Karpas-422 (cell line): ENCODE measurements around the gene HELZ2. TPM values are rescaled to one million over a fixed set of nuclear protein-coding genes. Genes with fewer than 3 reads are reported as not detected.
"Not testable (repeated sequence)": the region's sequence is repeated elsewhere in the genome, so short reads cannot be mapped to it uniquely, and the experiment has no call there.

ENCODE experiments used
- DNase-seq: peaks from one replicate; pipeline ENCODE4 v3.0.0-alpha.2; 2015
- H2AFZ ChIP-seq: fragments of 200-600 bp; sonication (generic); 2 replicates; pipeline ENCODE4 v1.6.1; 2014; ENCODE audit warnings: antibody characterized with exemption, low read length, mixed read lengths
- H3K27ac ChIP-seq: fragments of 200-600 bp; sonication (generic); 2 replicates; pipeline ENCODE4 v1.5.1; 2014; ENCODE audit warnings: mild to moderate bottlenecking, low read length, moderate library complexity
- H3K27me3 ChIP-seq: fragments of 200-600 bp; sonication (generic); 2 replicates; pipeline ENCODE4 v1.6.1; 2014; ENCODE audit warnings: low read length, mixed read lengths
- H3K36me3 ChIP-seq: fragments of 200-600 bp; sonication (generic); 2 replicates; pipeline ENCODE4 v1.6.1; 2014; ENCODE audit warnings: low read length, mixed read lengths; ENCODE audit not compliant: insufficient read depth
- H3K4me1 ChIP-seq: fragments of 200-600 bp; sonication (generic); 2 replicates; pipeline ENCODE4 v1.6.1; 2014; ENCODE audit warnings: mild to moderate bottlenecking, low read length, mixed read lengths
- H3K4me2 ChIP-seq: fragments of 200-600 bp; sonication (generic); 2 replicates; pipeline ENCODE4 v1.6.1; 2014; ENCODE audit warnings: low read length, low read depth, mild to moderate bottlenecking; ENCODE audit not compliant: poor library complexity, severe bottlenecking
- H3K4me3 ChIP-seq: fragments of 200-600 bp; sonication (generic); 2 replicates; pipeline ENCODE4 v1.5.1; 2014; ENCODE audit warnings: mild to moderate bottlenecking, antibody characterized with exemption, low read length, mixed read lengths
- H3K79me2 ChIP-seq: fragments of 200-600 bp; sonication (generic); 2 replicates; pipeline ENCODE4 v1.6.1; 2014; ENCODE audit warnings: mild to moderate bottlenecking, low read length, mixed read lengths
- H3K9ac ChIP-seq: fragments of 200-600 bp; sonication (generic); 2 replicates; pipeline ENCODE4 v1.6.0; 2014; ENCODE audit warnings: low read length
- H3K9me2 ChIP-seq: fragments of 200-600 bp; sonication (generic), shearing (Covaris generic); replicated peaks from 2 replicates; pipeline ENCODE4 v1.6.0; 2014; ENCODE audit warnings: mild to moderate bottlenecking, low read length, moderate library complexity; ENCODE audit not compliant: insufficient read depth
- H3K9me3 ChIP-seq: fragments of 300-700, 200-600 bp; sonication (generic); 2 replicates; pipeline ENCODE4 v1.6.1; 2014; ENCODE audit warnings: low read length, mixed read lengths
- H4K20me1 ChIP-seq: fragments of 200-600 bp; sonication (generic); 2 replicates; pipeline ENCODE4 v1.6.1; 2014; ENCODE audit warnings: mild to moderate bottlenecking, antibody characterized with exemption, low read length, low read depth; ENCODE audit not compliant: insufficient read depth
- total RNA-seq: library from RNA; depleted of rRNA; stranded (reverse); fragments of >200 nt; shearing (Covaris generic); gene quantifications from 2 replicates; pipeline ENCODE4 v1.2.3, GENCODE V29; 2014; ENCODE audit warnings: low replicate concordance

The HELZ2 gene
- total RNA-seq, 1 experiment from 2014 or later = 15.8 TPM

- H3K9ac ChIP-seq = no peak overlapping the region
- no peaks in the 10 kb centered on the region for H3K4me1 ChIP-seq
- H3K27me3 ChIP-seq = no peaks in the 10 kb centered on the region
- H4K20me1 ChIP-seq = 0 out of 2 replicates have a peak, but pooled peaks cover 3% of the 10 kb centered on the region
- H2AFZ ChIP-seq = no peak overlapping the region
- no peak overlapping the region for H3K4me2 ChIP-seq
- DNase-seq = no peak
- no peak overlapping the region for H3K4me3 ChIP-seq
- H3K9me2 ChIP-seq = no peaks in the 10 kb centered on the region
- H3K9me3 ChIP-seq = no peaks in the 10 kb centered on the region
- no peak overlapping the region for H3K27ac ChIP-seq
- H3K36me3 ChIP-seq = peaks cover 4% of the 10 kb centered on the region; the same call in 1 of the 2 replicates
- peaks cover 60% of the 10 kb centered on the region for H3K79me2 ChIP-seq
Measured at GRCh38 chr20:63617092-63617875, 43.2 kb upstream of the HELZ2 start.

GRCh38 chr20:63613863-63614594 is 40.0 kb upstream of the HELZ2 start:
- H3K4me3 ChIP-seq, DNase-seq, H2AFZ ChIP-seq, H3K4me2 ChIP-seq, H3K4me1 ChIP-seq, H3K9me2 ChIP-seq, H3K9ac ChIP-seq, H3K27me3 ChIP-seq, H3K9me3 ChIP-seq, H4K20me1 ChIP-seq, H3K36me3 ChIP-seq, H3K27ac ChIP-seq: not testable (repeated sequence)
- H3K79me2 ChIP-seq = peaks cover 39% of the 10 kb centered on the region

GRCh38 chr20:63612276-63612931 is 38.4 kb upstream of the HELZ2 start:
- Histone ChIP-seq H3K79me2 (peaks cover 30% of the 10 kb centered on the region; the same call in 1 of the 2 replicates), H3K4me3 (no peak overlapping the region), H3K9ac (no peak overlapping the region), H3K27ac (no peak overlapping the region), H3K9me2 (no peaks in the 10 kb centered on the region), H3K36me3 (peaks cover 10% of the 10 kb centered on the region), H3K4me1 (no peaks in the 10 kb centered on the region), H3K27me3 (no peaks in the 10 kb centered on the region), H2AFZ (no peak overlapping the region), H4K20me1 (no peaks in the 10 kb centered on the region), H3K4me2 (no peak overlapping the region), H3K9me3 (peaks cover 4% of the 10 kb centered on the region; the same call in 1 of the 2 replicates)
- no peak for DNase-seq

GRCh38 chr20:63611646-63612045 is 37.6 kb upstream of the HELZ2 start:
- Histone ChIP-seq H3K27ac (no peak overlapping the region), H3K9me2 (no peaks in the 10 kb centered on the region), H3K9ac (no peak overlapping the region), H3K79me2 (peaks cover 35% of the 10 kb centered on the region), H2AFZ (no peak overlapping the region), H3K4me2 (no peak overlapping the region), H3K4me3 (no peak overlapping the region), H3K27me3 (no peaks in the 10 kb centered on the region), H3K4me1 (no peaks in the 10 kb centered on the region), H4K20me1 (no peaks in the 10 kb centered on the region), H3K36me3 (peaks cover 10% of the 10 kb centered on the region), H3K9me3 (peaks cover 4% of the 10 kb centered on the region; the same call in 1 of the 2 replicates)
- DNase-seq = no peak

GRCh38 chr20:63610581-63611435 is 36.8 kb upstream of the HELZ2 start:
- H3K9me2 ChIP-seq = no peaks in the 10 kb centered on the region
- H4K20me1 ChIP-seq = no peaks in the 10 kb centered on the region
- H3K27ac ChIP-seq = no peak overlapping the region
- H2AFZ ChIP-seq = no peak overlapping the region
- H3K36me3 ChIP-seq = peaks cover 10% of the 10 kb centered on the region
- peaks cover 40% of the 10 kb centered on the region for H3K79me2 ChIP-seq
- DNase-seq = no peak
- no peak overlapping the region for H3K4me2 ChIP-seq
- H3K4me3 ChIP-seq = no peak overlapping the region
- H3K9ac ChIP-seq = no peak overlapping the region
- no peaks in the 10 kb centered on the region for H3K4me1 ChIP-seq
- H3K9me3 ChIP-seq = peaks cover 4% of the 10 kb centered on the region; the same call in 1 of the 2 replicates
- no peaks in the 10 kb centered on the region for H3K27me3 ChIP-seq

- Histone ChIP-seq H4K20me1 (no peaks in the 10 kb centered on the region), H3K4me1 (peaks cover 10% of the 10 kb centered on the region), H3K27ac (no peak overlapping the region), H3K9me2 (no peaks in the 10 kb centered on the region), H3K79me2 (peaks cover 17% of the 10 kb centered on the region), H3K9ac (no peak overlapping the region), H2AFZ (no peak overlapping the region), H3K4me3 (no peak overlapping the region), H3K9me3 (peaks cover 3% of the 10 kb centered on the region; the same call in 1 of the 2 replicates), H3K36me3 (peaks cover 7% of the 10 kb centered on the region), H3K27me3 (no peaks in the 10 kb centered on the region), H3K4me2 (no peak overlapping the region)
- DNase-seq = no peak
Measured at GRCh38 chr20:63606686-63607085, 32.6 kb upstream of the HELZ2 start.

- DNase-seq = peak; percentile 69
- Histone ChIP-seq H3K9me3 (no peaks in the 10 kb centered on the region), H3K4me1 (peaks cover 10% of the 10 kb centered on the region), H4K20me1 (no peaks in the 10 kb centered on the region), H2AFZ (no peak overlapping the region), H3K36me3 (peaks cover 4% of the 10 kb centered on the region; the same call in 1 of the 2 replicates), H3K9ac (no peak overlapping the region), H3K4me2 (no peak overlapping the region), H3K9me2 (no peaks in the 10 kb centered on the region), H3K27me3 (no peaks in the 10 kb centered on the region), H3K4me3 (no peak overlapping the region), H3K79me2 (peaks cover 13% of the 10 kb centered on the region), H3K27ac (no peak overlapping the region)
Measured at GRCh38 chr20:63602321-63602720, 28.3 kb upstream of the HELZ2 start.
